Panc1 (cell line): ENCODE measurements around the gene HADHA. TPM values are rescaled to one million over a fixed set of nuclear protein-coding genes. Genes with fewer than 3 reads are reported as not detected.

Experiments
- ATAC-seq: fragments of 200-7000 bp; cut with Tn5 transposase; 2 replicates; pipeline ENCODE4 v1.9.1; 2020; ENCODE audit warnings: mild to moderate bottlenecking, moderate library complexity
- BruUV-seq: library from RNA; stranded (reverse); fragments of 400-500 nt; replicated peaks from 2 replicates; lab custom pipeline; 2021; lab: Mats Ljungman, UMichigan
- CTCF ChIA-PET: fragments of 300-600 bp; sonication (Branson Sonifier 250); formaldehyde crosslinking; loops from one replicate; lab custom pipeline; 2022; ENCODE audit warnings: antibody characterized with exemption; lab: Charles Lee
- POLR2A ChIA-PET: fragments of 300-600 bp; sonication (Branson Sonifier 250); formaldehyde crosslinking; loops from one replicate; lab custom pipeline; 2022; ENCODE audit warnings: antibody characterized with exemption; lab: Charles Lee
- DNase-seq: peaks from one replicate; pipeline ENCODE4 v3.0.0-alpha.2; 2010; ENCODE audit warnings: low read depth, low spot score
- H3K27ac ChIP-seq: 2 replicates; pipeline ENCODE4 v1.5.1; 2011; ENCODE audit warnings: mild to moderate bottlenecking, low read length, inconsistent platforms
- H3K27me3 ChIP-seq: fragments of 200-500 bp; sonication (Bioruptor generic); 2 replicates; pipeline ENCODE4 v1.6.0; 2014; ENCODE audit warnings: low read length, inconsistent platforms; ENCODE audit not compliant: control insufficient read depth, insufficient read depth
- H3K36me3 ChIP-seq: fragments of 200-500 bp; sonication (Bioruptor generic); 2 replicates; pipeline ENCODE4 v1.5.1; 2014; ENCODE audit warnings: inconsistent platforms, mild to moderate bottlenecking, low read length, moderate library complexity; ENCODE audit not compliant: control insufficient read depth, insufficient read depth
- H3K4me1 ChIP-seq: 2 replicates; pipeline ENCODE4 v1.5.1; 2011; ENCODE audit warnings: inconsistent platforms, mild to moderate bottlenecking, low read length, moderate library complexity; ENCODE audit not compliant: control insufficient read depth, insufficient read depth
- H3K4me3 ChIP-seq, 2 experiments: 2 replicates each; pipeline ENCODE4 v1.5.1; 2011 to 2012; ENCODE audit warnings: low read depth in 2 of 2, low read length in 2 of 2, mild to moderate bottlenecking in 2 of 2, inconsistent platforms in 1 of 2, moderate library complexity in 1 of 2
- H3K9me3 ChIP-seq: fragments of 200-500 bp; sonication (Bioruptor generic); 2 replicates; pipeline ENCODE4 v1.5.1; 2014; ENCODE audit warnings: low read depth, mild to moderate bottlenecking, inconsistent platforms, low read length, moderate library complexity; ENCODE audit not compliant: control insufficient read depth, insufficient read depth
- CTCF ChIP-seq: fragments of 450-650 bp; IDR thresholded peaks from 2 replicates; pipeline ENCODE4 v1.5.1; 2017; ENCODE audit warnings: mild to moderate bottlenecking
- POLR2AphosphoS5 ChIP-seq: IDR thresholded peaks from 2 replicates; pipeline ENCODE4 v1.6.1; 2012; ENCODE audit warnings: mild to moderate bottlenecking, low read depth, low read length, moderate library complexity
- SIN3A ChIP-seq: IDR thresholded peaks from 2 replicates; pipeline ENCODE4 v1.6.1; 2012; ENCODE audit warnings: low read depth, mild to moderate bottlenecking, low read length, moderate library complexity, borderline replicate concordance; ENCODE audit not compliant: insufficient read depth
- TCF7L2 ChIP-seq: IDR thresholded peaks from 2 replicates; pipeline ENCODE4 v1.6.1; 2011; ENCODE audit warnings: mild to moderate bottlenecking, low read depth, low read length, inconsistent platforms
- in situ Hi-C: cut with HindIII; loops from 2 replicates; pipeline ENCODE4 v1.10.0; 2016; ENCODE audit warnings: low sequenced_read_pairs, low pct_unique_long_range_greater_than_20kb
- intact Hi-C: fragments of 100-400 bp; cut with micrococcal nuclease; formaldehyde crosslinking; loops from one replicate; pipeline ENCODE4 v1.10.0; 2022; ENCODE audit not compliant: unreplicated experiment
- total RNA-seq: library from RNA; stranded (reverse); gene quantifications from one replicate; pipeline ENCODE4 v1.2.1, GENCODE V29; 2021; ENCODE audit not compliant: unreplicated experiment
- TF ChIP-seq, protein P1 (sequence below), 2 experiments: IDR thresholded peaks; 2 replicates each; pipeline ENCODE4 v1.6.1; 2011 to 2012; ENCODE audit warnings: low read depth in 2 of 2, control low read depth in 1 of 2, low read length in 1 of 2, mild to moderate bottlenecking in 1 of 2, moderate library complexity in 1 of 2; ENCODE audit not compliant: insufficient read depth in 1 of 2

Gene HADHA
- total RNA-seq, 1 experiment from 2014 or later: 148 TPM

- H3K4me1 ChIP-seq: peaks cover 6% of the 10 kb centered on the region
- no peak within 1 kb of the TSS for H3K27ac ChIP-seq
- ChIA-PET CTCF (no interaction called here), POLR2A (interaction anchor here (0.6 kb wide), 2 partner anchors 71 to 99 kb away, joined by 4 to 17 read pairs; no protein-coding TSS in a partner anchor)
- TF ChIP-seq POLR2AphosphoS5 (no peak), SIN3A (no peak), TCF7L2 (no peak), CTCF (no peak)
- TF ChIP-seq, protein P1, sequence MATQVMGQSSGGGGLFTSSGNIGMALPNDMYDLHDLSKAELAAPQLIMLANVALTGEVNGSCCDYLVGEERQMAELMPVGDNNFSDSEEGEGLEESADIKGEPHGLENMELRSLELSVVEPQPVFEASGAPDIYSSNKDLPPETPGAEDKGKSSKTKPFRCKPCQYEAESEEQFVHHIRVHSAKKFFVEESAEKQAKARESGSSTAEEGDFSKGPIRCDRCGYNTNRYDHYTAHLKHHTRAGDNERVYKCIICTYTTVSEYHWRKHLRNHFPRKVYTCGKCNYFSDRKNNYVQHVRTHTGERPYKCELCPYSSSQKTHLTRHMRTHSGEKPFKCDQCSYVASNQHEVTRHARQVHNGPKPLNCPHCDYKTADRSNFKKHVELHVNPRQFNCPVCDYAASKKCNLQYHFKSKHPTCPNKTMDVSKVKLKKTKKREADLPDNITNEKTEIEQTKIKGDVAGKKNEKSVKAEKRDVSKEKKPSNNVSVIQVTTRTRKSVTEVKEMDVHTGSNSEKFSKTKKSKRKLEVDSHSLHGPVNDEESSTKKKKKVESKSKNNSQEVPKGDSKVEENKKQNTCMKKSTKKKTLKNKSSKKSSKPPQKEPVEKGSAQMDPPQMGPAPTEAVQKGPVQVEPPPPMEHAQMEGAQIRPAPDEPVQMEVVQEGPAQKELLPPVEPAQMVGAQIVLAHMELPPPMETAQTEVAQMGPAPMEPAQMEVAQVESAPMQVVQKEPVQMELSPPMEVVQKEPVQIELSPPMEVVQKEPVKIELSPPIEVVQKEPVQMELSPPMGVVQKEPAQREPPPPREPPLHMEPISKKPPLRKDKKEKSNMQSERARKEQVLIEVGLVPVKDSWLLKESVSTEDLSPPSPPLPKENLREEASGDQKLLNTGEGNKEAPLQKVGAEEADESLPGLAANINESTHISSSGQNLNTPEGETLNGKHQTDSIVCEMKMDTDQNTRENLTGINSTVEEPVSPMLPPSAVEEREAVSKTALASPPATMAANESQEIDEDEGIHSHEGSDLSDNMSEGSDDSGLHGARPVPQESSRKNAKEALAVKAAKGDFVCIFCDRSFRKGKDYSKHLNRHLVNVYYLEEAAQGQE (IDR thresholded peaks at IDR 0.05; ENCODE audit: insufficient read depth in 1 of 2, low read depth in 2 of 2, low read length in 1 of 2): no peak
- intact Hi-C loops (no loop called here), in situ Hi-C loops (no loop called here)
- H3K27me3 ChIP-seq: no peaks in the 10 kb centered on the region
- BruUV-seq: no TSS peak
- H3K36me3 ChIP-seq: no peaks in the 10 kb centered on the region
- DNase-seq: no peak
- no peaks in the 10 kb centered on the region for H3K9me3 ChIP-seq
- ATAC-seq: peak; percentile 55
- H3K4me3 ChIP-seq: peak within 1 kb of the TSS; percentile 47 to 54
Measured at GRCh38 chr2:26172871-26173775, 71.3 kb downstream of the HADHA start, which contains the start of gene GAREM2. GAREM2 (plus strand) TSS chr2:26173088; CDS start chr2:26173221, 133 bp downstream.

- DNase-seq: no peak
- intact Hi-C loops (no loop called here), in situ Hi-C loops (no loop called here)
- Histone ChIP-seq H3K9me3 (no peaks in the 10 kb centered on the region), H3K27me3 (no peaks in the 10 kb centered on the region), H3K27ac (no peak overlapping the region), H3K4me1 (peaks cover 6% of the 10 kb centered on the region), H3K4me3 (peak overlapping the region; percentile 29 to 39), H3K36me3 (no peaks in the 10 kb centered on the region)
- TF ChIP-seq TCF7L2: no peak
- TF ChIP-seq, protein P1 (IDR thresholded peaks at IDR 0.05; ENCODE audit: insufficient read depth in 1 of 2, low read depth in 2 of 2, low read length in 1 of 2): no peak
- no peak for TF ChIP-seq SIN3A
- no peak for TF ChIP-seq CTCF
- no peak for TF ChIP-seq POLR2AphosphoS5
- POLR2A ChIA-PET: no interaction called here
- ATAC-seq: peak; percentile 42
- BruUV-seq: no TSS peak
- CTCF ChIA-PET: interaction anchor here (0.6 kb wide), 1 partner anchor 90 kb away, joined by 3 read pairs; no protein-coding TSS in a partner anchor
Measured at GRCh38 chr2:26172189-26172870, 72.1 kb downstream of the HADHA start.
